ENCODE data around the gene NLRC5.

NLRC5 gene

GRCh38 chr16:57049678-57050077, 60.3 kb downstream of the NLRC5 start:
- no peak for DNase-seq (ENCODE audit: low spot score)
- Histone ChIP-seq H3K4me3 (no peak overlapping the region), H3K27ac (no peak overlapping the region)
- no peak for TF ChIP-seq CTCF (IDR thresholded peaks at IDR 0.05)

GRCh38 chr16:57051696-57052228, 62.4 kb downstream of the NLRC5 start:
- TF ChIP-seq CTCF (IDR thresholded peaks at IDR 0.05) = no peak
- no peak for DNase-seq (ENCODE audit: low spot score)
- Histone ChIP-seq H3K4me3 (no peak overlapping the region), H3K27ac (no peak overlapping the region)

GRCh38 chr16:57053206-57053605, 63.8 kb downstream of the NLRC5 start:
- no peak overlapping the region for H3K4me3 ChIP-seq
- DNase-seq (ENCODE audit: low spot score) = no peak
- no peak overlapping the region for H3K27ac ChIP-seq
- no peak for TF ChIP-seq CTCF (IDR thresholded peaks at IDR 0.05)

- no peak for TF ChIP-seq CTCF (IDR thresholded peaks at IDR 0.05)
- no peak overlapping the region for H3K27ac ChIP-seq
- no peak for DNase-seq (ENCODE audit: low spot score)
- no peak overlapping the region for H3K4me3 ChIP-seq
These were observed 65.0 kb downstream of the NLRC5 start for GRCh38 chr16:57054338-57054737.

GRCh38 chr16:57054771-57055170, 65.4 kb downstream of the NLRC5 start:
- TF ChIP-seq CTCF (IDR thresholded peaks at IDR 0.05) = no peak
- Histone ChIP-seq H3K27ac (no peak overlapping the region), H3K4me3 (no peak overlapping the region)
- no peak for DNase-seq (ENCODE audit: low spot score)

GRCh38 chr16:57055671-57056070, 66.3 kb downstream of the NLRC5 start:
- Histone ChIP-seq H3K27ac (no peak overlapping the region), H3K4me3 (no peak overlapping the region)
- no peak for TF ChIP-seq CTCF (IDR thresholded peaks at IDR 0.05)
- DNase-seq (ENCODE audit: low spot score) = no peak

GRCh38 chr16:57058291-57058861, 69.0 kb downstream of the NLRC5 start:
- H3K27ac ChIP-seq = no peak overlapping the region
- no peak for TF ChIP-seq CTCF (IDR thresholded peaks at IDR 0.05)
- H3K4me3 ChIP-seq = no peak overlapping the region
- DNase-seq (ENCODE audit: low spot score) = no peak

Data from coronary artery (tissue), 2 donors.